Fibroblast of villous mesenchyme (primary cell): ENCODE results near the gene IGSF10. TPM values are rescaled to one million over a fixed set of nuclear protein-coding genes. Genes with fewer than 3 reads are reported as not detected.

ENCODE experiments used
- DNase-seq: peaks from one replicate; pipeline ENCODE4 v3.0.0-alpha.2; 2010; ENCODE audit warnings: low read depth
- H3K4me3 ChIP-seq: 2 replicates; pipeline ENCODE4 v1.5.1; 2011; ENCODE audit warnings: low read depth, mild to moderate bottlenecking, low read length
- CTCF ChIP-seq: IDR thresholded peaks from 2 replicates; pipeline ENCODE4 v1.5.1; 2012; ENCODE audit warnings: low read depth, mild to moderate bottlenecking, low read length; ENCODE audit not compliant: insufficient read depth
- total RNA-seq: library from RNA; depleted of rRNA; stranded (reverse); fragments of >200 nt; gene quantifications from 2 replicates; pipeline ENCODE4 v1.2.3, GENCODE V29; 2012

Gene IGSF10
- total RNA-seq, 1 donor = 2.2 TPM

- TF ChIP-seq CTCF = no peak
- no peak overlapping the region for H3K4me3 ChIP-seq
- no peak for DNase-seq
Measured at GRCh38 chr3:151462991-151463390, 2.1 kb upstream of the IGSF10 start.

GRCh38 chr3:151462278-151462780, 1.5 kb upstream of the IGSF10 start:
- no peak for TF ChIP-seq CTCF
- no peak for DNase-seq

GRCh38 chr3:151460228-151460627, 633 bp downstream of the IGSF10 start:
- TF ChIP-seq CTCF = no peak
- DNase-seq = no peak
- H3K4me3 ChIP-seq = peak overlapping the region; percentile 63

More at GRCh38 chr3:151462278-151462780, 1.5 kb upstream of the IGSF10 start:
- H3K4me3 ChIP-seq = no peak overlapping the region

GRCh38 chr3:151459358-151459757, 1.5 kb downstream of the IGSF10 start:
- no peak overlapping the region for H3K4me3 ChIP-seq
- DNase-seq = no peak
- no peak for TF ChIP-seq CTCF

GRCh38 chr3:151456065-151456464, 4.8 kb downstream of the IGSF10 start:
- H3K4me3 ChIP-seq = no peak overlapping the region
- TF ChIP-seq CTCF = no peak
- DNase-seq = no peak

GRCh38 chr3:151452841-151453240, 8.0 kb downstream of the IGSF10 start:
- H3K4me3 ChIP-seq = no peak overlapping the region
- TF ChIP-seq CTCF = no peak
- DNase-seq = no peak

- TF ChIP-seq CTCF = no peak
- no peak overlapping the region for H3K4me3 ChIP-seq
- DNase-seq = no peak
Measured at GRCh38 chr3:151452368-151452767, 8.5 kb downstream of the IGSF10 start.
